Sigmoid colon (tissue), 4 donors: Measurements from ENCODE around the gene MEGF6.

Experiments
- CTCF ChIP-seq, 4 experiments: fragments of 450-650 bp in 3 of 4; fragments of 200-600 bp in 1 of 4; IDR thresholded peaks; one replicate each; pipeline ENCODE4 v1.5.1; 2016 to 2019; ENCODE audit warnings: antibody characterized with exemption in 4 of 4, mild to moderate bottlenecking in 3 of 4, moderate library complexity in 2 of 4
- POLR2AphosphoS5 ChIP-seq, 4 donors: sonication (generic); formaldehyde crosslinking; IDR thresholded peaks; one replicate each; pipeline ENCODE4 v1.6.1; 2017; ENCODE audit warnings: antibody characterized with exemption in 4 of 4

GRCh38 chr1:3508757-3509415 is 102.4 kb downstream of the MEGF6 start:
- TF ChIP-seq CTCF (IDR thresholded peaks at IDR 0.05) (no peak), POLR2AphosphoS5 (IDR thresholded peaks at IDR 0.05) (no peak)
